GDM1 (cell line): Measurements from ENCODE around the gene SNCA.

Source experiments
- DNase-seq: peaks from one replicate; lab custom pipeline; 2025; lab: John Stamatoyannopoulos, UW

SNCA gene

DNA sequence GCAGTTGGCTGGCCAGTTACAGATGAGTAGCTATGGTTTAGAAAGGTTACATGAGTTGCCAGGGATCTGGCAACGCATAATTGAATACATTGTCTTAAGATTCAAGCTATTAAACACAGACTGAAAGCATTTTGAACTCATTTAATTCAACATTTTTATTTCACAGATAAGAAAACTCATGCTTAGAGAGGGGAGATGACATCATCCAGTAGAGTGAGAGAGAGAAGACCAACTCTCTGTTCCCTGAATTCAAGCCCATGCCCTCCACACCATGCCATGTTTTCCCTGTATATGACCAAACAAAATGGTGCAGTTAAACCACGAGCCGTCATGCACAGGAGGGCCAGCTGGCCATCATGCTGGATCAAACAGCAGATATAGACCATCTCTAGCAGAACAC lies 22.6 kb downstream of the SNCA start:
- no peak for DNase-seq

DNA sequence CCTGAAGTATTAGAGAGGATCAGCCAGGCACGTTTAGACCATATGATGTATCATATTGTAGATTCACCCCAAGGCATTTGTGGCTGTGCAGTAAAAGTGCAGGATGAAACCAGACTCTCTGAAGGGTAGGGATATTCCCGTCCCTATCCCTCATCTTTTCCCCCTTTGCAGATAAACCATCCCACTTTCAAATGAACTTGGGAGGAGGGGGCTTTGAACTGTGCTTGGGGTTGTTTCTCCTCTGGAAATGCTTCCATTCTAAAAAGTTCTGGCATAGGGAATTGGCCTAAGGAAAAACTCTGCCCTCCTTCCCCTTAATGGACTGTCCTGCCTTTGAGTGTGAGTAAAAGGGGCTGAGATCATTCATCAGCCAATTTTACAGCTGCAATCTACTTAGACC lies 23.8 kb downstream of the SNCA start:
- DNase-seq: no peak

DNA sequence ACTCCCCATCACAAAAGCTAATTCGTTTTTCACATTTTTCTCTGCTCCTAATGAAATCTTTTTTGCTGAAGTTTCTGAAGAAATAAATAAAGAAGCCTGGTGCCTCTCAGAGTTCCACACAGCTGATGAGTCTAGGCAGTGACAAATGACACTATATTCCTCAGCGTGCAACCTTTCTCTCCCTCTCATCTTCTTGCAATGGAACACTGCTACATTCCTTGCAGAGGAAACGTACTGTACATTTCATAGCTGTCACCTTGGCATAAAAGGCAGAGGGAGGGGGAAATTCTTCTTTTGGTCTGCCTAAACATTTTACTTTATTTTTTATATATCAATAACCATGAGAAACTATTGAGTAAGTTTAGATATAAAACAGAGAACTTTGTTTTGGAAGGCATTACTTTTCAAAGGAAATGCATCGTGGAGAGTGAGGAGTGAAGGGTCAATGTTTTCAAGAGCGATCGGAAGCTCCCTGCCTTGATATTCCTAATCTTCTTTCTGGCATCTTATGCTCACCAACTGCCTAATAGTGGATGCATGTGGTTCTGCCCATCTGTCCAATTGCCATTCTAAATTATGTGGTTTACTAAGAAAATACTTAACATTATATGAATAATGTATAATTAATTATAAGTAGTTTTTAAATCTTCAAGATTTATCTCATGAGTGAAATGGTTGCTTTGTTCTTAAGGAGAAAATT lies 29.4 kb downstream of the SNCA start:
- DNase-seq: no peak

DNA sequence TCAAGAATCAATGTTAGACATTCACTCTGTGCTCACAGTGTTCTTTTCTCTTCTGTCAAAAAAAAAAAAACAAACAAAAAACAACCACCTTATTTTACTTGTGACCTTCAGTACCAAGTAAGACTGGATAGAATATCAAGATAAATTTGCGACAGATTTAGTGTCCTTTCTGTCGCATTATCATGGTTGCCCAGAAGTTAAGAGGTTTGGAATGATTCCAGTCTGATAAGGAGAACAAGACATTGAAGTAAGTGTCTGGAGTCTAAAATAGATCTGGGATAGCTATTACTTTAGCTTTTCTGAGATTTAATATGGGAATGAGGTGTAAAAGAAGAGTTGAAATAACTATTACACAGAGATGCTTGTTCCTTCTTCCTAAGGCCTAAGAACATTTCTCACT lies 31.7 kb downstream of the SNCA start:
- DNase-seq: no peak

DNA sequence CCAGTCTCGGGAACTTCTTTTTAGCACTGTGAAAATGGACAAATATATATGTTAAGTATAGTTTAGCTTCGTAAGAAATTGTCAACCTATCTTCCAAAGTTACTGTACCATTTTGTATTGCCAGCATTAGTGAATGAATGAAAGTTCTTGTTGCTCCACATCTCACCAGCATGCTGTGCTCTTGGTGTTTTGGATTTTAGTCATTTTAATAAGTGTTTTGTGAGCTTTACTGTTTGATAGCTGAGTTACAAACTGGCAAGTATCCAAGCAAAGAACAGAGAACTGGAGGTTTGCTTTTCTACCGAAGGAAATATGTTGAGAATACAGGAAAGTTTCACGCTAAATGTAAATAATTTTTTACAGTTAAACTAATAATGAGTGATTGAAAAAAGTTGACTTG lies 33.0 kb downstream of the SNCA start:
- no peak for DNase-seq

DNA sequence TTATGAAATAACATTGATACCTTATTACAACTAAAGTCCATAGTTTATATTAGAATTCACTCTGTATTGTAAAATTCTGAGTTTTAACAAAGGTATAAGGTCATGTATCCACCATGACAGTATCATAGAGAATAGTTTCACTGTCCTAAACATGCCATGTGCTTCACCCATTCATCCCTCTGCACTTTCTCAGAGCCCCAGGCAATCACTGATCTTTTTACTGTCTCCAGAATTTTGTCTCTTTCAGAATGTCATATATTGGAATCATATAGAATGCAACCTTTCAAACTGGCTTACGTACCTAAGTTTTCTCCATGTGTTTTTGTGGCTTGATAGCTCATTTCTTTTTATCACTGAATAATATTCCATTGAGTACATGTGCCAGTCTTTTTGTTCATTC lies 33.9 kb downstream of the SNCA start:
- DNase-seq: no peak

DNA sequence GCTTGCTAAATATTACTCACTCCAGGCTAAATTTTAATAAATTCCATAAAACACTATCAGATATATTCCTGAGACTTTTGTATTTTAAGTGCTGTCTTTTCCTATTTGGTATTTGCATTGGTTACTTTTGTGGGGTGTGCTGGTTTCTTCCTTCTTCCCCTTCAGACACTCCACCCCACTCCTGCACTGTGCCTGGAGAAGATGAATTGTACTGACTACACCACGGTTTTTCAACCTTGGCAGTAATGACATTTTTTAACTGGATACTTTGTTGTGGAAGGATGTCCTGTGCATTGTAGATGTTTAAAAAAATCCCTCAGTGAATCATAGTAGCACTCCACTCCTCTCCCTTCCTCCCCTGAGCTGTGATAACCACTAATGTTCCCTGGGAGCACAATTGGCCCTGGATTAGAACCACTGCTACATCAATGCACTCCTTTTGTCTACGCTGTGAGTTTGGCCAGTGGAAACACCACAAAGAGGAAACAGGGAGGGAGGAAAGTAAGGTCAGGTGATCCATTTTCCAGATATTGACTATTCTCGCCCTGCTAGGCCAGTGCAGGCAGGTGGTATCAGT lies 36.3 kb downstream of the SNCA start:
- no peak for DNase-seq

DNA sequence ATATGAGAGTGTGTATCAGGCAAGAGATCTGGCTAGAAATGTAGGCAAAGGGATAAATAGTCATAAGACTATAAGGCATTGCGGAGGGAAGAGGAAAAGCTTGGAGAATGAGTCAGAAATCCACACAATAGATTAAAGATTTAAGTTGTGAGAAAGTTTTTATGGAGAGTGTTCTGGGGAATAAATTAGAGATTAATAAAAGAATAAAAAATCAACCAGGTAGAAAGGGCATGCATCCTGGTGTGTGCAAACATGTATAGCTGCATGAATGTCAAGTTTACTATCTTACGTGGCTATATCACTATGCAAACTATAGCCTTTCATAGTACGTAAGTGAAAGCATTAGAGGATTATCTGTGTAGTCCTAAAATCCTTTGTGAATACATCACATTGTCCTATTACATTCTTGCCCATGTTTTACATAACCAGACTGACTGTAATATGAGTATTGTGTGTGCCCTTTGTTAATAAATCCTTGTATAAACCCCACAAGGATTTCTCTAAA lies 36.9 kb downstream of the SNCA start:
- DNase-seq: no peak

DNA sequence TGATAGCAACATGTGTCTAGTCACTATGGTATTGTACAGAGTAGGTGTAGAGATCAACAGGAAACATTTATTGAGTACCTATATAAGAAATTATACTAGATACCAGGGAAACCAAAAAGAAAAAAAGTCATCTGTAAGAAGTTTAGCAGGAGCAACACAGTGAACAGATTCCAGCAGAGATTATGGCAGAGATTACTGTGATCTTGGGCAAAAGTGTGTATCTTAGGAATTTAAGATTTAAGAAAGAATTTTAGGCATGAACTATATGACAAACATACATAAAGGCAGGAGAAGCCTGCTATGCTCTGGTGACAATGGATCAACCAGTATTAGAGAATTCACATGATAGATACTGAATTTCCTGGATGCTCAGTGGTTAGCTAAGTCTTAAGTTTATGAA lies 37.9 kb downstream of the SNCA start:
- no peak for DNase-seq

DNA sequence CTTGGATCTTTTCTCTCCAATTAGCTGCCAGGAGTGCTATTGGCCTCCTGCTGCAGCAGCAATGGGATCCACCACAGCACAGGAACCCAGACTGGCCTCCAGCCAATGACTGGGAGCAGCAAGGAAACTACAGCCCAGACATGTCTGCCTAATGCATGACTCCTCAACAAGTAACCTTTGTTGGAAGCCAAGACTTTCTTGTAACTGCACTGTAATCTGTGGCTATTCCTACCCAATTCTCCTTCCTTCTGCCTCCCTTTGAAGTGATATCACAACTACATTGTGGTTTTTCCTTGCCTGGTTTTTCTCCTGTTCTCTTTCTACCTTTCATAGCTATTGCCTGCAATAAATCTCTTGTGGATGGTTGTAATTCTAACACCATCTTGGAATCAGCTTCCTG lies 39.8 kb downstream of the SNCA start:
- no peak for DNase-seq

DNA sequence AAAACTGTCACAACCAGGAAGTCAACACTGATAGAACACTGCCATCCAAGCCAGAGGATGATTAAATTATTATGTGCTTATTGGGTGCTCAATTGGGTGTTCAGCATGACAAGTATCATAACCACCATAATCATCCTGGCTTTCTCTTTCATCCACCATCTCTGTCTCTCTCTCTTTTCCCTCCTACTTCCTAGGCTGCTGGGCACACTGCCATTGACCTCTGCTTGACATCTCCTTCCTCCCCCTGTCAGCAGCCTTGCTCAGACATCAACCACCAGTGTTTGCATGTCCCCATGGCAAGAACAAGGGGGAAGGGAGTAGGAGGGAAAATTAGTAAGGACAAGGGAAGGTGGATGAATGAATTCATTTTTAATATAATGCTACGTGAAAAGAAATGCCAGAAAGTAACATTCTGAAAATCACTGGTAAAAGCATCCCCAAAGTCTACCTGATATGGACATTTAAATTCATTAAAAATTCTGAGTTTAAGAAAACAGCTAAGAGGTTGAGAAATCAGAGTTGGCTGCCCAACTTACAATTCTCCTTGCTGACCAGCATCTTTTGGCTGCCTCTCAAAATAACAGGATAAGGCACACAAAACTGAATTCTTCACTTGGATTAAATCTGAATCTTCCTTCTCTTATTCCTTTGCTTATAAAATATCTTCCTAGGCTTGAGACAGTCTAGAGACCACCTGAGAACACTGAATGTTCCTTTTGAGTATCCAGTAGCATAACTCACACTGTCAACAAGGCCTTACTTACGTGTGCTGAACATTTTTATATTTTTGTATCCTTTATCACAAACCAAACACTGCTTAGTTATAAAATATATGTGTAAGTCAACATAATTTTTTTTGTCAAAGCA lies 48.5 kb downstream of the SNCA start:
- no peak for DNase-seq

DNA sequence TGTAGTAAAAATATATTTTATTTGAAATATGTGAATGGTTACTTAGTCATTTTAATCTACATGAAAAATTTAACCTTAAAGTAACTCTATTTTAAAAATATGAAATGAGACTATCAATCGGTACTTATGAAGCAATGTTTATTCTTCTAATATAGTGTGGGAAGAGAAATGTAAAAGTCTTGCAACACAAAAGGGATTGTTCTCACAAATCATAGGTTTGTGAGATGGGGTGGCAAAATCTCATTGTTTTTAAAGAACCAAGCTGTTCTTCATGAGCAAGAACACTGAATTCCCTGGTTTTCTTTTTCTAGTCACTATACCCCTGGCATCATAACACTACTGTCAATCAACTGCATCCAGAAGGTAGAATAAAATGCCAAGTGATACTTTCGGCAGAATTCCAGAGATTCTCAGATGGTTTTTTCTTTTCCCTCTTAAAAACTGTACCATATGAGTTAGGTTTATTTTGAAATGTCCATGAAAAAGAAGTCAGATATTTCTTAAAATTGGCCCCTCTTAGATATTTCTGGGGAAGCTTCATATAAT lies 52.2 kb downstream of the SNCA start:
- DNase-seq: no peak

DNA sequence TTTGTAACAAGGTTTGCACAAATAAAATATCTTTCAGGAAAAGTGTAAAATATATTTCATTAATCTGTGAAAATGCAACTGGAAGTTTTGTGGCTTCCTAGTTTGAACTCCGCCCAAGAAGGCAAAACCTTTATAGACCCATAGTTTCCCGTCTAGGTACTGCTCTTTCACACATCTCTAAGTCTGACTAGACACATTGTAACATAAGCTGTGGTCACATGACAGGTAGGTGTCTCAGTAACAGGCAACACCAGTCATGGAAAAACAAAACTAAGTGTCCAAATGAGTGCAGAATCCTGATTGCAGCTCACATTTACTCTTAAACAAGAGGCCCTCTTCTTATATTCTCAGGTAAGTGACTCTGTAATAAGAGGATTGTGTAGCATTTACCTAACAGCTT lies 55.6 kb downstream of the SNCA start:
- DNase-seq: no peak

DNA sequence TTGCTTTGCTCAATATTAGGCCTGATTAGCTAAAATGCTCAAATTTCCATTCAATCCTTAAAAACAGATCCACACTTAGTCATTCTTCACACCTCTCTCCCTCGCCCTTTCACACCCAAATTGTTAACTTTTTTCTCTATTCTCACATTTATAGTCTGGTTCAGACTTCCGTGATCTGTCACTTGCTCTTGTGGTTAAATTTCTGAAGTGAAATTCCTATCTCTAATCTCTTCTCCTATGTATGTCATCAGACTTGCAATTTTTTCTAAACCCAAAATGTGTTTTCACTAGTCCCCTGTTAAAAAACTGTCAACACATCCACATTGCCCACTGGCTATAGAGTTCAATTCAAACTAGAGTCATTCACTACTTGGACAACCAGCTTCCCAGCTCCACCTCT lies 63.2 kb downstream of the SNCA start:
- DNase-seq: no peak

DNA sequence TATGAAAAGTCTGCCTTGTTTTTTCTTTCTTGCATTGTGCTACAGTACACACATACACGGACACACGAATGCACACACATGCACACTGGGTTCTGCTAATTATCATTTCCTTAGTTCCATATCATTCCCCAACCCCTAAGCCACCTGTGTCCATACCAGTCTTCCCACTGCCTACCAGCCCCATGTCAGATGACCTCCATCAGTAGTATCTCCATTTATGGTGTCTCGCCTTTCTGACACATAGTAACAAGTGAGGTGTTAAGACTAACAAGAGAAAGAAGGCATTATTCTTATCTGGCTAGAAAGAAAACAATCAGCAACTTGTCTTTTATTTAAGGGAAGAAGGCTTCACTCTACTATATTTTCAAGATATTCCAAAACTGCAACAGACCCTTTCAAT lies 67.1 kb downstream of the SNCA start:
- no peak for DNase-seq

DNA sequence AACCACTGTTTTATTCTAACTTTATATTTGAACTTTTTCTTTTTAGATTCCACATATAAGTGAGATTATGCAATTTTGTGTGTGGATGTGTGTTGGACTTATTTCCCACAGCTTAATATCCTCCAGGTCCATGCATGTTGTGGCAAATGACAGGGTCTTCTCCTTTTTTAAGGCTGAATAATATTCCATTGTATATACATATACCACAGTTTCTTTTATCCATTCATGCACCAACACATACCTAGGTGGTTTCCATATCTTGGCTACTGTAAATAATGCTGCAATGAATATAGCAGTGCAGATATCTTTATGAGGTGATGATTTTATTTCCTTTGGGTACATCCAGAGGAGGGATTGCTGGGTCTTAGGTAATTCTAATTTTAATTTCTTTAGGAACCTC lies 69.0 kb downstream of the SNCA start:
- DNase-seq: no peak

DNA sequence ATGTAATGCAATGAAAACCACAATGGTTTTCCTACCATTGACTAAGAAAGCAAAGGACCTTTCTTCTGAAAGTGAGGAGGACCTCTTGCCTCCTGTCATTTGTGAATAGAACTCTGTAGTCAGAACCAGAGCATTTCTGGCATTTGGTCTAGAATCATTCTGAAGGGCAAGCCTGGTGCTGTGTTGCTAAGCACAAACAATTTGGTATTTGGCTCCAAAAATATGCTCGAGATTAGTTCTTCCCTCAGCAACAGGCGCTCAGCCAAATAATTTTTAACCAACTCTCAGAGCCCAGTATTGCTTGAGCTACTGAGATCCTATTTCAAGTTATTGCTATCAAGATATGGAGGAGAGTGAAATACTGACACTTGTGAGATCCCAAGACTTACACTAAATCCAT lies 71.0 kb downstream of the SNCA start:
- no peak for DNase-seq

DNA sequence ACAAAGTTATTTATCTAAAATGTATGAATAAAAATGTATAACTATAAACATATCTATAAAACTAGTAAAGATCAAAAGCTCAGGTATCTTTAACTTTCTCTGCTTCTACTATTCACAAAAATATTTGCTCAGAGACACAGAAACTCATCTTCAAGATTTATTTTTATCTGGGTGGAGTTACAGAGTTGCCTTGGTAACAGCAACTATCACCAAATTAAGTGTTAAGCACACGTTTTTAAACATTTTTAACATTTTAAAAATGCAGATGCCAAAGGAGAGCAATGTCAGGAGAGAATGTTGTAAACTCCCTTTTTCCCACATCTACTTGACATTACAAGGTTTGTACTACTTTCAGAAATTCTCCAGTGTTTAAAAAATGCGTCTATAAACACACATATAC lies 71.4 kb downstream of the SNCA start:
- no peak for DNase-seq

DNA sequence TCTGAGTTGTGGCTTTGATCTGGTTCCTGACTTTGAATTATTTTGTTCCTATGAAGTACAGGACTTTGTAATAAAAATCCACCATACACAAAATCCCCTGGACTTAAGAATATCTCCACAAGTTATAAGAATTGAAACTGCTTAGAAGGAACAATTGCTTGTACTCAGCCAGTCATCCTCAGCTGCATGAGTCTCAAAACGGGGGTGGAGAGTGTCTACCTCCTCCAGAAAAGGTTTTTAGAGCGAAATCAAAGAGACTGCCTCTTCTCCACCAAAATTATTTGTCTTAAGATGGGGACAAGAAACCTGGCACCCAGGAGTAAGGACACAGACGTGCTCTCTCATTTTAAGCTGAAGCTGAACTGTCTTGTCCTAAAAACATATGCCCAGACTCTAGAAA lies 74.7 kb downstream of the SNCA start:
- no peak for DNase-seq

DNA sequence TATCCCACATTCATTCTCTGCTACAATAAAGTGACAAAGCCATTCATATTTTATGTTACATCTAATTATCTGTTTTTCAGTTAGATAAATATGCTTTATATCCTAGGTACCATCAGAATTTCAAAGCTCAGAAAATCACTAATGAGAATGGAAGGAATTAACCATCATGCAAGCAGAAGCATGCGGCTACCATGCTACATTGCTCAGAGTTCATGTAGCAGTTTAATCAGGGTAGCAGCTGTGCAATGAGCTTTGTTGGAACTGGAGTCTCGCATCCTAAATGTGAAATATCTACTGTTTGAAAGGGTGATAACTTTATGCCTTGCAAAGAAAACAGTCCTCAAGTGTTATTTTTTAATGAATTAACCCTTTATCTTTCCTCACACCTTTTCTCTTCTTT lies 77.5 kb downstream of the SNCA start:
- DNase-seq: no peak

DNA sequence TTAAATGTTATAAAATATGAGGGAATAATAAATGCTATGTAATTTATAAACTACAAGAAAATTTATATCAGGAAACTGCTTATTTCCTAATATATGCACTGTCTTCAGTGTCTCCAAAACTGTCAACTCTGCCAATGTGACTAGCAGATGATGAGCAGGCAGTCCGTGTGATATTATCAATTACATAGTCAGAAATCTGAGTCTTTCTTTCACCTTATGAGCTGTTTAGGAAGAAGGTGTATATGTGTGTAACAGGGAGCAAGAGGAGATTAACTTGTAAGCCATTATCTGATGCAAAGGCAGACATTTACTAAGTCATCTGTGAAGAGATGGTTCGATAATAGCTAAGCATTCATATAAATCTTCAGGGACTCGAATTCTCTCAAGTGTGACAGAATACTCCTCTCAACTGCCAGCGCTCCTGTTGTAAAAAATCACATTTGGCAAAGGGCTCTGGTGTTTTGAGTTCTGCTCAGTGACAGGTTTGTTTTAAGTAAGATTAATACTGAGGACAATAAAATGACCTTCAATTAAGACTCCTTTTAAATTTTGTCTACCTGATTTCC lies 79.7 kb downstream of the SNCA start:
- no peak for DNase-seq

DNA sequence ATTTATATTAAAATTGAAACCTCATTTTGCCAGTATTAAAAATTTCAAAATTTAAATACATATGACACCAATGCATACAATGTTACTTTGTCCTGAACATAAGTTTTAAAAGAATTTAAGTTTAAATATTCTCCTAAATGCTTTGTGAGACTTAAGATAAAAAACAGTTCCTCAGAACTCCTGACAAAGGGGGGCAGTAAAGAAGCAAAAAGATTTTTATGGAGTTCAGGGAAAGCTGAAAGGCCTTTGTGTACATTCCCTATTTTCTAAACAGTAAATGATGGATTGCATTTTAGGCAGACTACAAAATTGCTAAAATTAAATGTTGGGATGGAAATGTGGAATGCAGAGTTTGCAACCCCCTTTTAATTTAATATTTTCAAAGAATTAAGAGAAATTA lies 81.7 kb downstream of the SNCA start:
- DNase-seq: no peak

DNA sequence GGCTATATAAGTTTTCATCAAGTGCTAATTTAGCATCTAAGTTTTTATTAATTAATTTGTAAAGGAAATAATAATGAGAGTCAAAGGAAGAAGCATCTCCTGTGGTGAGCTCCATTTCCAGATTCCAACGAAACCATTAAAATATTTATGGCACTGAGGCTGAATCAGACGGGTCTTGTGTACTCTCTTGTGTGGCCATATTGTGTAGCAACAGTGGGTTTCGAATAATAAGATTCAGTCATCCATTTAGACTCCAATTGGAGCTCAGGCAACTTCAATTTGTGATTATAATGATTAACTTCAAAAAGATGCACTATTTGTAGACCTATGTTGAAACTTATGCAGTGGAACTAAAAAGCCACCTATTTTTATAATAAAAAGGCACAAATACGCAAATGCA lies 82.4 kb downstream of the SNCA start:
- DNase-seq: no peak
